ENCODE data around the gene LRCH1. TPM values are rescaled to one million over a fixed set of nuclear protein-coding genes. Genes with fewer than 3 reads are reported as not detected.
A peak's percentile ranks its signal among the peaks of the same experiment; 100 is the strongest.

LRCH1 gene
- total RNA-seq, 1 donor from 2014 or later: 6.0 TPM

DNA sequence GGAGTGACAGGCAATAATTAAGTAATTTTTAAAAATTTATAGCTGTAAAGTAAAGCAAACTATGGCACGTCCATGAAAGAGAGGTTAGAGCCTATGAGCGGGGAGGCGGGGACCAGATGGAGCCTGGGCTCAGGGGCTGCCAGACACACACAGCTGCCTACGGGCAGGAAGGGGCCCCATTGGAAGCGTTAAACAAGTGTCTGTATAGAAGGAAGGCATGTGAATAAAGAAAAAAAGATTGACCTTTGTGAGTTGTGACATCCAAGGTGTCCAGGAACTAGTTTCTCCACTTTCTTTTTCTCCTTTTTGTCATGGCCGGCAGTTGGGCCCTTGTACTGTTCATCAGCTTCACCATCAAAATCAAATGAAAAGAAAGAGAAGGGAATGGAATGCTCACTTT, 56.8 kb downstream of the LRCH1 start:
- no peak for DNase-seq (ENCODE audit: low spot score)

GRCh38 chr13:46612267-46612666, 59.3 kb downstream of the LRCH1 start:
- DNase-seq (ENCODE audit: low spot score) (no peak), ATAC-seq (no peak)

More for the DNA sequence above, 56.8 kb downstream of the LRCH1 start:
- no peak for ATAC-seq

DNA sequence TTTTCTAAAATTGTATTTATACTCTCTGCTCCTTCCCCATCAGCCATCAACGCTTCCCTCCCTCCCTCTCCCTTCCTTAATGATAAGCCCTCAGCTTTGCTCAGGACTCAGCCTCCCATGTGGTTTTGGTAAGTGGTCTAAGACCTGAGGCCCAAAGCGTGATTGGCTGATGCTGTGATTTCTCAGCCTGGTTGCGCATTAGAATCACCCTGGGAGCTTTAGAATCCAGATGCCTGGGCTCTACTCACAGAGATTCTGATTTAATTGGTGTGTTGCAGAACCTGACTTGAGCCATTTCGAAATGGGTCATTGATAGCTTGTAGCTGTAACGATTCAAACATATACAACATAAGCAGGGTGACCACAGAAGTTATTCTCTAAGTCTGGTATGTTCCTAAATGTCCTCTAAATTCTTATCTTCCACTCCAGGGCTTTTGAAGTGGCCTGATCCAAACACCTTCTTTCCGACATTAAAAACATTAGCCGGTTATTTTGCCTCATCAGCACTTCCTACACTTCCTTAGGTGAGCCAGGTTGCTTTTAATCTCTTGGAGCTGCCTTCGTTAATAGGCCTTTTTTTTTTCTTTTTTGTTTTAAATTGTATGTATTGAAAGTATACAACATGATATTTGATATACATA, 60.6 kb downstream of the LRCH1 start:
- ATAC-seq (no peak), DNase-seq (ENCODE audit: low spot score) (no peak)

DNA sequence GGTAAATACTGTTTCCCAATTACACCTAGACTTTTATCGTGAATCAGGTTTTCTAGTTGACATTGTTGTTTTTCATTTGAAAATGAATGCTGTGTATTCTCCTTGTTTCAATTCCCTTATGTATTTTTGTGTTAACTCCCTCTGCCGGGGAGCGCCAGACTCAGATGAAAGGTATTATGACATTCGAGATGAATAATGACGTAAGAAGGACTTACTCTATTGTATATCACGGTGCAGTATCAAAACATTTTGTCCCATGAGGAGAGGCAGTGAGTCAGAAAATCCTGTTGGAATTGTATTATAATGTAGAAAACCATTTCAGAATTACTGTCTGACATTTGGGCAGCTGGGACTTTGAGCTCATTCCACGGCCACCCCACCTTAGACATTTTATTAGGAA, 61.6 kb downstream of the LRCH1 start:
- ATAC-seq: no peak

DNA sequence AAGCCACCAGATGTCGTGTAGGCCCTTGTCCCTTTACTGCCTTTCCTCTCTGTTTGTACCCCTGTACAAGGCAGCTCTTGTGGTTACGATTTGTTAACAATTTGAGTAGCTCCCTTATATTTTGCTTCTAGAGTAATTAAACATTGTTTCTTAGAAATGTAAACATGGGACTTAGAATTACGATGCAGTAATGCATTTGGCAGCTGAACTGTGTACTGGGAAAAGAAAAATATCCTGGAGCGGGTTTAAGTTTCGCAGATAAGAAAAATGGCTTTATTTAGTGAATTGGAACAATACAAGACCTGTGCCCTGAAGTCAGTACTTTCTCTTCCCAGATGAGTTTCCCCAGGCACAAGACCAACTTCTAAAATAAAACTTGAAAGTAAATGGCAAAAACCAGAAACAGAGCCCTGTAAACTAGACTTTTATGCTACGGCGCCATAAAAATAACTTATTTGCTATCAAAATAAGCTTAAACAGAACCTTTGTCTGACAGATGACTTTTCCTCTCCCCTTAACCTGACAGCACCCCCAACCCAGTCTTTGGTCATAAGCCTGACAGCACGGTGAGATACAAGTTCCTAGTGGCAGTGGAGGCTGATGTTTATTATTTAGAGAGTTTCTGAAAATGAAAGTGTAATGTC, 63.0 kb downstream of the LRCH1 start:
- DNase-seq (ENCODE audit: low spot score) (no peak), ATAC-seq (peak; percentile 51)

More for the DNA sequence above, 61.6 kb downstream of the LRCH1 start:
- DNase-seq (ENCODE audit: low spot score): no peak

GRCh38 chr13:46617229-46617721, 64.3 kb downstream of the LRCH1 start:
- ATAC-seq (no peak), DNase-seq (ENCODE audit: low spot score) (no peak)

- DNase-seq (ENCODE audit: low spot score): no peak
- ATAC-seq: no peak
Measured at GRCh38 chr13:46617885-46618284, 64.9 kb downstream of the LRCH1 start.

DNA sequence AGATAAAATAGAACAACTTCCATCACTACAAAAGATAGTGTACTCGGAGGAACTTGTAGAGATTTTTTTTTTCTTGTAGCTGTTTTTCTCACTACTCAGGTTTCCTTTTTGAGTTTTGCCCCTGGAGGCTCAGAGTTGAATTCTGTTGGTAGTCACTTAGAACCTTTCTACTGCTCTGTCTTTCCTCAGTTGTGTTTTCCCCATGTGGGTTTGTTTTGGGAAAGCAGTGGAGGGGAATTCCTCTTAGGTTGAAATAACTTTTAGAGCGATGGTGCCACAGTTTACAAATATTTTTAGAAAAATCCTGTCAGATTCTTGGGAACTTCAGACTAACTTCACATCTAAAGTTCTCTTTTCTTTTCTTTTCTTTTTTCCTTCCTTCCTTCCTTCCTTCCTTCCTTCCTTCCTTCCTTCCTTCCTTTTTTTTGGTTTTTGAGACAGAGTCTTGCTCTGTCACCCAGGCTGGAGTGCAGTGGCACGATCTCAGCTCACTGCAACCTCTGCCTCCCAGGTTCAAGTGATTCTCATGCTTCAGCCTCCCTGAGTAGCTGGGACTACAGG, 65.8 kb downstream of the LRCH1 start:
- no peak for ATAC-seq

DNA sequence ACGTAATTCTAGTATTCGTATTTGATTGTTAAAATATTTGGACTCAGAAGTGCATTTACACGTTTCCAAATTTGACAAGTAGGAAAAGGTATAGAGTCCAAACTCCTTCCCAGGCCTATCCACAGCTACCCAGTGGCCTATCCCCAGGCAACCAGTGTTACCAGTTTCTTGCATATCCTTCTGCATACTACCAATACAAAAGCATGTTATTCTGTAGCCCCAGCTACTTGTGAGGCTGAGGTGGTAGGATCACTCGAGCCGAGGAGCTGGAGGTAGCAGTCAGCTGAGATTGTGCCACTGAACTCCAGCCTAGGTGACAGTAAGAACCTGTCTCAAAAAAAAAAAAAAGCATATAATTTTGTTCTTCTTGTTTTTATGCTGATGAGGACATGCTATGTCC, 67.1 kb downstream of the LRCH1 start:
- no peak for ATAC-seq
- no peak for DNase-seq (ENCODE audit: low spot score)

More for the DNA sequence above, 65.8 kb downstream of the LRCH1 start:
- DNase-seq (ENCODE audit: low spot score): no peak

DNA sequence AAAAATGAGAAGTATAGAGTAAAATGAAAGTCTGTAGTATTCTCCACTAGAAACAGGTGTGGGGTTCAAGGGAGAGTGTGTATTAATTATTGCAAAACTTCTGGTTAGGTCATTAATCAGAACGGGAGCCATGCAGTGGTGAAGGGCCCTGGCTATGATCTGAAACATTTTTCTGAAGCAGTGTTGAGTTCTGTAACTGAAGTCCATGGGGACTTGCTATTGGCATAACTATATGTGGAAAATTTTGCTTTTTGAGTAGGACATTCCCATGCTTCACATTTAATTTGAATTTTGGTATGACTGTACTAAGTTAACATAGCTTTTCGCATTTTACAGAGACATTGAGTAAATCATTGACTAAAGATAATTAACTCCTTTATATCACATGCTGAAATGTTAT, 67.5 kb downstream of the LRCH1 start:
- DNase-seq (ENCODE audit: low spot score) (no peak), ATAC-seq (no peak)

GRCh38 chr13:46621133-46621532, 68.2 kb downstream of the LRCH1 start:
- DNase-seq (ENCODE audit: low spot score) (no peak), ATAC-seq (no peak)

- ATAC-seq (peak; percentile 77), DNase-seq (ENCODE audit: low spot score) (no peak)
Measured at GRCh38 chr13:46621792-46622629, 69.0 kb downstream of the LRCH1 start.

DNA sequence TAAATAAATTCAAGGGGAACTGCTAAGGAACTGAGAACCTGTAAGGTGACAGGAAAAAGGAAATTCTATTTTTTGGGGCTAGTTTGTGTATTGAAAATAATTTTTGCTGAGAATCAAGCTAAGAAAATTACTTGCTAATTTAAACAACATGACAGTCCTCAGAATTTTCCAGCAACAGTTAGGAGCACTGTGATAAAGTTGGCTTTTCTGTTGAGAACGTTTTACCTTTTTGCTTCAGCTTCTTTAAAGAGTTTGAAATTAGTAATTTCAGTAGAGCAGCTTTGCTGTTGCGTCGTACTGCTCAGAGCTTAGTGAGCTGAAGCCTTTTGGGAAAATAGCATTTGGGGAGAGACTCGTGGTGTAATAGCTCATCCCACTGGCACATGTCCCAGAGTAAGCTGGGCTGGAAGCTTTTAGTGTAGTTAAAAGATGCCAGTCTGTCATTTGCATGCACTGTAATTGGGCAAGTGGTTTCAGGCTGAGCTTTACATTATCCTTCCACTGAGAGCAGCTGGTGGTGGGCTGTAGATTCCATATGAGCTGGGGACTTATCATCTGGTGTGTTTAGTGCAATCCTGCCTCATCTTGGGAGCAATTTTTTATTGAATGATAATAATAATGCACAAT, 69.8 kb downstream of the LRCH1 start:
- peak; percentile 91 for ATAC-seq
- DNase-seq (ENCODE audit: low spot score): peak; percentile 82

DNA sequence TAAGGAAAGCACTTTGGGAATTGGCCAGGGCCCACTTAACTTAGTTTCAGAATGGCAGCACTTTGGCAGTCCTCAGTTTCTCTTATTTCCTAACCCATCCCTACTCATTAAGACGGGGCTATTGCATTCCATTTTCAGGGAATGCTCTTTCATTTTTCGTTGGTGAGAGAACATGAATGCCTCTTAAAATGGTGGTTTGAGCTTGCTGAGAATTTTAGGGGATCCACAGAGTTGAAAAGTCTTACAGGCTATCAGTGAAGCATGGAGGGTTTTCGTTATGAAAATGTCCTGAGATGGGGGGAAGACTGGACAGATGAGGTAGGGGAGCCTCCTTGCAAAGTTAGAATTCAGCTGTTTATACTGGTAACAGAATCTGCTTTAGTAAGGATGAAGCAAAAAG, 71.4 kb downstream of the LRCH1 start:
- DNase-seq (ENCODE audit: low spot score) (no peak), ATAC-seq (no peak)

DNA sequence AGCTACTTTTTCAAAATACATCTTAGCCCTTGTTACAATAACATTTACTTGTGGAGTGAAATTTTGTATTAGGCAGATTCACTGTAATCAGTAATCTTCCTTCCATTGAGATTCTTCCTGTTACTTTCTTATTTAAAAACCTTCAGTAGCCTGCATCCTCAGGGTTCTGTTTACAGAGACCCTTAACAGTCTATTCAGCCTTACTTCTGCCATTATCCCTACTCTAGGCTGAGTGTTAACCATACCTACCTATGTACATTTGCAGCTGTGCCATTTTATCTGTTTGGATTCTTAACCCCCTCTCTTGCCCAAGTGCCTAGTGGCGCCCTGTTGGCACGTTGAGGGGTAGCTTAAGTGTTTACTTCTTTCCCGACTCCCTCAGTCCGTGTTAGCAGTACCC, 71.9 kb downstream of the LRCH1 start:
- ATAC-seq (no peak), DNase-seq (ENCODE audit: low spot score) (no peak)

GRCh38 chr13:46627462-46627861, 74.5 kb downstream of the LRCH1 start:
- ATAC-seq (no peak), DNase-seq (ENCODE audit: low spot score) (no peak)

DNA sequence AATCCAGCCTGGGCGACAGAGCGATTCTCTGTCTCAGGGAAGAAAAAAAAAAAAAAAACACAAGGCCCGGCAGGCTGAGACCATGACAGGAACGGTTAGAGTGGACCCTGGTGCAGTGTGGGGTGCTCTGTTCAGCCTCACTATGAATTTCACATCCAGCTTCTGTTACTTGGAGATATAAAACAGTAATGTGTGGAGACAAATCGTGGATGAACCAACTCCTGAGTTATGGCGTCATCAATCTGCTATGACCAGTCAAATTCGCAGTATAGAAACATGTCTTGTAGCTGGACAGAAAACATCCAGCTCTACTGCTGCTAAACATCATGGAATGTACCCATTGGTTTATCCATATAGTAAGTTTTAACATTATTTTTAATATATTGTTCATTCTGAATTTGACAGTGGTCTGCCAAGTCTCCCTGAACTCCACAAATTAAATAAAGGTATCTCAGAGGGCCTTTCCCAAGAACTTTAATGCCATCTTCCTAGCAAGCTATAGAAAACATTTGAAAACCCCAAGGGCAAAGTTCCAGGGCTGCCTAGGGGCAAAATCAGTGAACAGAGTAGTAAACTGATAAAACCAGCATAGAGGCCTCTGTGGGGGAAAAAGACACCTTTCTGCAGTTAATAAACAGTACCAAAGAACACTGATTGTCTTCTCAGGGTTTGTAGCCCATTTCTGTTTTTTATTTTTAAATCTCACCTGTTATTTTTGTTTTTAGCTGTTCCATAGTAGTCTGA, 75.8 kb downstream of the LRCH1 start:
- DNase-seq (ENCODE audit: low spot score): no peak

GRCh38 chr13:46629811-46630413, 76.9 kb downstream of the LRCH1 start:
- DNase-seq (ENCODE audit: low spot score): no peak
- no peak for ATAC-seq

More for the DNA sequence above, 75.8 kb downstream of the LRCH1 start:
- no peak for ATAC-seq

DNA sequence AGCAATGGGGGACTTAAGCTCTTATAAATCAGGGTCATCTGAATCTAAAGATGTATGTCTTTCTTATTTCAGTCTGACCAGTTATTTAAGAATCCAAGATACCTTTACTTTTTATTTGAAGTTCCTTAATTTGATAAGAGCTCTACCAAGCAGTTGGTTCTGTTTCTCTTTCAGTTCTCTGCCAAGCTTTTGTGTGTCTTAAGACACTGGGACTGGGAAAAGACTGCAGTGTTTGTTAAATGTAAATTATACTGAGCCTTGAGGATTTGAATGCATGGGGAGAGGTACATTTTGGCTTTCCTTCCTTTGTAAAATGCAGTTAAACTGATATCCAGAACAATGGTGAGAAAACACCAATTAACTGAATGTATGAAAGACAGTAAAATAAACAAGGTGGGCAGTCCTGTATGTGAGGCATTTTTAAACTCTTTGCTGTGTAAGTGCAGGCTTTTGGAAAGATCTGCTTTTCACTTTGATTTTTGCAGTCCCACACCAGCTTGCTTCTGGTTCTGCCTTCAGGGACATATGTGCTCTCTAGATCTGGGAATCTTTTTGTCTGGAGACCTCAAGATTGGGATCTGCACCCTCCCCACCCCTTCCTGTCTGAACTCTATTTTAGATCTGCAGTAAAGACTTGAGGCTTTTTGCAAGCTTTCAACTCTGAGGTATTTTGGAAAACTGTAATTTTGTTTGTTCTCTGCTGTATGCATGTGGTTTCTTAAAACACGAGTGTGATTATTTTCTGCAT, 77.6 kb downstream of the LRCH1 start:
- ATAC-seq: no peak

More for the DNA sequence above, 77.6 kb downstream of the LRCH1 start:
- no peak for DNase-seq (ENCODE audit: low spot score)
